Measurements from ENCODE around the gene GABBR2. TPM values are rescaled to one million over a fixed set of nuclear protein-coding genes. Genes with fewer than 3 reads are reported as not detected.
A peak's percentile ranks its signal among the peaks of the same experiment; 100 is the strongest.

The GABBR2 gene
- total and polyA plus RNA-seq, 5 experiments from 2014 or later, result not detected

DNA sequence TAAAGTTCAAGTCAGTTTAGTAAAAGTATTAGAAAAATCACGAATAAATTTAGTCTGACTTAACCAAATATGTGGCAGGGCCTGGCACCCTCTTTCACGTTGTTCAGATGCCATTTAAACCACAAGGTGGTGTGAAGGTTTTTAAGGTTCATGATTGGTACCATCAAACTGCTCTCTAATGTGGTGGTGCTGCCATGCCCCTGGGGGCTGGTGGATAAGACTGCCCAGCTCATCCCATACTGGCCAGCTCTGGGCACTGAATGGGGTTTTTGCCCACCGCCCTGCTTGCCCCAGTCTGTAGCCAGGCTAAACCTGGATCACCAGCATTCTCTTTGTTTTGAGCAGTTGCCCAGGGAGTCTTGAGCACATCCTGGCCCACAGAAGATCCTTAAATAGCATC lies 159.3 kb downstream of the GABBR2 start:
- no peak overlapping the region for H3K4me3 Mint-ChIP-seq
- H3K4me1 Mint-ChIP-seq, result no peaks in the 10 kb centered on the region

GRCh38 chr9:98547606-98548005 lies 161.1 kb downstream of the GABBR2 start:
- DNase-seq, result no peak
- H3K36me3 Mint-ChIP-seq, result no peaks in the 10 kb centered on the region
- H3K27ac Mint-ChIP-seq, result no peak overlapping the region
- H3K4me1 Mint-ChIP-seq, result peaks cover 0 to 2% (median under 1%) of the 10 kb centered on the region in 4 donors
- POLR2A ChIA-PET, result no interaction called here
- ATAC-seq, result no peak
- H3K27me3 Mint-ChIP-seq, result peaks cover 0 to 5% (median 0%) of the 10 kb centered on the region in 5 donors
- H3K9me3 Mint-ChIP-seq, result peaks cover 0 to 2% (median 0%) of the 10 kb centered on the region in 9 donors
- no peak overlapping the region for H3K4me3 Mint-ChIP-seq

More for the DNA sequence above, 159.3 kb downstream of the GABBR2 start:
- POLR2A ChIA-PET, result no interaction called here
- no peaks in the 10 kb centered on the region for H3K9me3 Mint-ChIP-seq
- peaks cover 0 to 4% (median under 1%) of the 10 kb centered on the region in 5 donors for H3K27me3 Mint-ChIP-seq
- no peak for ATAC-seq
- H3K27ac Mint-ChIP-seq, result no peak overlapping the region
- H3K36me3 Mint-ChIP-seq, result no peaks in the 10 kb centered on the region
- DNase-seq, result no peak

DNA sequence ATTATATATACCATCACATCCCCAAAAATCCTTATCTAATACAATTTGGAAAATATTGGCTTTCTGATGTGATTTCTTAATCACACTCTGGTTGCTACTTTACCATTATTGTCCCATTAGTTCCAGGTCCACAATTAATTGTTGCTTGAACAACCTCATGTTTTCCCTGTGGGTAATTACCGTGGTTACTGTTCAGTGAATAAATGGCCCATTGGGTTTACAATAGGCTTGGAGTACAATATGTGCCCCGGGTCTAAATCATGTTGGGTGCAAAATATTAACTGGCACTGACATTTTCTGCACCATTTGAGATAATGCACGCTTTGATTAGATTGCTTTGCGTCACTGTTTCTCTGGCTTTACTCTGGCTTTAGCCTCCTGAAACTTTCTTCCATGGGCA lies 163.7 kb downstream of the GABBR2 start:
- POLR2A ChIA-PET, result no interaction called here

GRCh38 chr9:98541684-98542230 lies 167.0 kb downstream of the GABBR2 start:
- peak overlapping the region in 1 of 10 donors; percentile 63 for H3K27ac Mint-ChIP-seq
- H3K4me3 Mint-ChIP-seq, result no peak overlapping the region
- peaks cover 0 to 2% (median 0%) of the 10 kb centered on the region in 9 donors for H3K9me3 Mint-ChIP-seq
- POLR2A ChIA-PET, result no interaction called here
- H3K4me1 Mint-ChIP-seq, result peaks cover 0 to 2% (median under 1%) of the 10 kb centered on the region in 4 donors
- peaks cover 0 to 6% (median 4%) of the 10 kb centered on the region in 5 donors for H3K27me3 Mint-ChIP-seq
- no peaks in the 10 kb centered on the region for H3K36me3 Mint-ChIP-seq
- DNase-seq, result no peak
- no peak for ATAC-seq

More for the DNA sequence above, 163.7 kb downstream of the GABBR2 start:
- Mint-ChIP-seq H3K4me3 (no peak overlapping the region), H3K9me3 (peaks cover 0 to 2% (median 0%) of the 10 kb centered on the region in 9 donors), H3K27ac (no peak overlapping the region), H3K4me1 (peaks cover 0 to 2% (median under 1%) of the 10 kb centered on the region in 4 donors), H3K27me3 (peaks cover 0 to 5% (median 0%) of the 10 kb centered on the region in 5 donors), H3K36me3 (no peaks in the 10 kb centered on the region)
- DNase-seq (no peak), ATAC-seq (no peak)

DNA sequence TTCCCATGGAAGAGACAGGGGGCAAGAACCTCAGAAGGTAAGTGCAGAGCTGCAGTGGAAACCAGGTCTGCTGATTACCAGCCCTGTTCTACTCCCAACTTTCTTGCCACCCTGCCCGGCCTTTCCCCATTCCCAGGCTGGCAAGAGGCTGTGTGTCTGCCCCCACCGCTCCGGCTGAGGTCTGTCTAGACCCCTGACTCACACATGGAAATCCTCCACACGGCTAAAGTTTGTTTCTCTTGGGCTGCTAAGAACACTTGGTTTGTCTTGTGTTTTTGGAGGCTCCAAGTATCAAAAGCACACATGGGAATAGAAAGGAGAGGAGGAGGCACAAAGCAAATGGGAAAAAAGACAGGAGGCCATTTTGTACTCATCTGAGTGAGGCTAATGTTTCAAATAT lies 168.3 kb downstream of the GABBR2 start:
- peaks cover 0 to 6% (median 4%) of the 10 kb centered on the region in 5 donors for H3K27me3 Mint-ChIP-seq
- no peaks in the 10 kb centered on the region for H3K36me3 Mint-ChIP-seq
- H3K27ac Mint-ChIP-seq, result no peak overlapping the region
- POLR2A ChIA-PET, result no interaction called here
- ATAC-seq (no peak), DNase-seq (no peak)
- no peak overlapping the region for H3K4me3 Mint-ChIP-seq
- H3K4me1 Mint-ChIP-seq, result peaks cover 0 to 2% (median under 1%) of the 10 kb centered on the region in 4 donors
- H3K9me3 Mint-ChIP-seq, result peaks cover 0 to 2% (median 0%) of the 10 kb centered on the region in 9 donors

DNA sequence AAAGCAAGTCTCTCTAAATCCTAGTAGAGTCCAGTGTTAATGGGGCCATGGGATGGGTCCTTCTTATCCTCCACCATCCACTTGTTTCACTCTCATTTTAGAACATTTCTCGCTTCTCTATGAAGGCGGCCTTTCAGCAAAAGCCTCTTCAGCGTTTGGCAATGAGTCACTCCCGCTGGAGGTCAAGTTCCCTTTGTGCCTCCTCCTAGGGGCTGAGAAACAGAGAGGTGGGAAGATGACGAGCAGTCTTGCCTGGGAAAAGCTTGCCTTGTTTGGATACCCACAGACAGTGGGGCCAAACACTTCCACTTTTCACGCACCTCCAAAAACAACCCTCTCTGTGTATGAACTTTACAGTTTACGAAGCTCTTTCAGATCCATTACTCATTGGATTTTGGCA lies 168.8 kb downstream of the GABBR2 start:
- Mint-ChIP-seq H3K9me3 (peaks cover 0 to 2% (median 0%) of the 10 kb centered on the region in 9 donors), H3K27ac (no peak overlapping the region), H3K27me3 (peaks cover 0 to 6% (median 4%) of the 10 kb centered on the region in 5 donors), H3K36me3 (no peaks in the 10 kb centered on the region), H3K4me3 (no peak overlapping the region), H3K4me1 (peaks cover 0 to 2% (median under 1%) of the 10 kb centered on the region in 4 donors)
- DNase-seq, result no peak
- POLR2A ChIA-PET, result no interaction called here
- no peak for ATAC-seq

DNA sequence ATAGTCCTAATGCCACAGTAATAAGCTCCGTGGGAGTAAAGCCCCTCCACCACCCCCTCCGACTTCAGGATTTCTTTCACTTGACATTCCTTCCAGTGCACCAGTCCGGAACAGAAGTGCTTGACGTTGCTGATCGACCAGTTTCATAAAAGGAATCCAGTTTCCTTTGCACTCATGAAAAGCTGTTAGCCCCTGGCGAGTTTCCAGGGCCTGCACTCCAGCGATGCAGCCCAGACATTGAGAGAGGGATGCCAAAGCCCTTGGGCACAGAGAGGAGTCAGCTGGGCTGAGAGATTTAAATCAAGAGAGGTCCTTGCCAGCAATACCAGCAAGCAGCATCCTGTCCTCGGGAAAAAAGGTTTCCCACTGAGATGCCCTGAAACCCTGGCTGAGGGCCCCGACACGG lies 170.1 kb downstream of the GABBR2 start:
- POLR2A ChIA-PET, result no interaction called here
- Mint-ChIP-seq H3K4me1 (peaks cover 0 to 2% (median under 1%) of the 10 kb centered on the region in 4 donors), H3K36me3 (no peaks in the 10 kb centered on the region), H3K4me3 (no peak overlapping the region), H3K9me3 (no peaks in the 10 kb centered on the region), H3K27me3 (peaks cover 0 to 4% (median 3%) of the 10 kb centered on the region in 5 donors), H3K27ac (peak overlapping the region in 1 of 10 donors; percentile 15)
- no peak for ATAC-seq
- DNase-seq, result no peak

DNA sequence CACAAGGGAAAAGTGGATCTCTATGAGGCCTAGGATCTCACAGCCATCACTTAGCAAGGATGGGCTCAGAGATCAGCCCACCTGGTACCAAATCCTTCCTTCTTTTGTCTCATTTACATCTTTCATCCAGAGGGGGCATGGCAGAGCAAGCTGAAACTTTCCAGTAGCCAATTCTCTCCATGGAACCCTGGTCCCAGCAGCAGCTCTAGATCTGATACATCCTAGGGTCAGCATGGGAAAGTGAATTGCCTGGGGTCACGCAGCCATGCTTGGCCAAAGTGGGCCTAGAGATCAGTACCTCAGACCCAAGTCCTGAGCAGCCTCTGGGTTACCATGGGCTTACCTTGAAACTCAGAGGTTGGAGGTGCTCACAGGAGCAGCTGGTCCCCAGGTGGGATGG lies 170.5 kb downstream of the GABBR2 start:
- Mint-ChIP-seq H3K27ac (peak overlapping the region in 1 of 10 donors; percentile 15), H3K27me3 (peaks cover 0 to 9% (median 3%) of the 10 kb centered on the region in 5 donors), H3K4me3 (no peak overlapping the region), H3K4me1 (peaks cover 0 to 2% (median under 1%) of the 10 kb centered on the region in 4 donors), H3K9me3 (no peaks in the 10 kb centered on the region), H3K36me3 (no peaks in the 10 kb centered on the region)
- ATAC-seq, result no peak
- POLR2A ChIA-PET, result no interaction called here
- DNase-seq, result no peak

GRCh38 chr9:98536542-98537173 lies 172.1 kb downstream of the GABBR2 start:
- no peak overlapping the region for H3K4me3 Mint-ChIP-seq
- ATAC-seq (no peak), DNase-seq (no peak)
- H3K27ac Mint-ChIP-seq, result no peak overlapping the region
- no peaks in the 10 kb centered on the region for H3K4me1 Mint-ChIP-seq
- H3K36me3 Mint-ChIP-seq, result no peaks in the 10 kb centered on the region
- H3K9me3 Mint-ChIP-seq, result no peaks in the 10 kb centered on the region
- POLR2A ChIA-PET, result no interaction called here
- H3K27me3 Mint-ChIP-seq, result peaks cover 0 to 13% (median 3%) of the 10 kb centered on the region in 5 donors

DNA sequence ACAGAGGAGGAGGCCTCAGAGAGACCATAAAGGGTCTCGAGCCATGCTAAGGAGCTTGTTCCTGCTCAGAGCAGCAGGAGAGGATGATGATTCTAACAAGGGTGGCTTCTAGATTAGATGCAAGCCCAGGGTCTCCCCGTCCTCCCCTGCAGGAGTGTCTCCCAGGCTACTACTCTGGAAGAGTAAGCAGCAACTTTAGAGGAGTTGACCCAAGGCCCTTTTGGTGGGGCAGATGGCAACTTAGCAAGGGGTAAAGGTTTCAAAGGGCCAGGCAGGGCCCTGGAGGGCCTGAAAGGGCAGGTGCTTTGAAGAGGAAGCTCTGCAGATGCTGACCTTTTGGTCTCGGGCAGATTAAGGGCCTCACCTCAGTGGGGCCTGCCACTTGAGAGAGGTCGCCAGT lies 174.9 kb downstream of the GABBR2 start:
- POLR2A ChIA-PET, result no interaction called here
- Mint-ChIP-seq H3K4me3 (no peak overlapping the region), H3K4me1 (peaks cover 0 to 1% (median 0%) of the 10 kb centered on the region in 4 donors), H3K27me3 (peaks cover 0 to 16% (median 10%) of the 10 kb centered on the region in 5 donors), H3K27ac (no peak overlapping the region), H3K36me3 (no peaks in the 10 kb centered on the region), H3K9me3 (no peaks in the 10 kb centered on the region)
- DNase-seq (no peak), ATAC-seq (no peak)

GRCh38 chr9:98533132-98533531 lies 175.6 kb downstream of the GABBR2 start:
- Mint-ChIP-seq H3K9me3 (no peaks in the 10 kb centered on the region), H3K4me3 (no peak overlapping the region), H3K27me3 (peaks cover 0 to 16% (median 9%) of the 10 kb centered on the region in 5 donors), H3K36me3 (no peaks in the 10 kb centered on the region), H3K4me1 (peaks cover 0 to 1% (median 0%) of the 10 kb centered on the region in 4 donors), H3K27ac (no peak overlapping the region)
- DNase-seq, result no peak
- POLR2A ChIA-PET, result no interaction called here
- no peak for ATAC-seq

DNA sequence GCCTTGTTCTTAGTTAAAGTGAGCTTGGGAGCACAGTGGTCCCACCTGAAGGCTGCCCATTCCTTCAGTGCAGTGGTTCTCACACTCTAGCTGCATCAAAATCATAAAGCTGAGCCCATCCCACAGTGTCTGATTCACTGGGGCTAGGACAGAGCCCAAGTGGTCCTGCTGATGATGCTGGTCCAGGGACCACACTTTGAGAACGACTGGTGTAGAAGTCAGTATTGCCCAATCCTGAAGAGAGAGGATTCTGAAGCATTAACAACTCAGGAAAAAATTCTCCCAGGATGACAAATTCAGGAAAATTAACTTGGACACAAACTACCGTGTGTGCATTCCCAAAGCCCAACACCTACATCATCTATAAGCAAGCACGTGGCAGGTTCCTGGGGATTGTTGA lies 176.2 kb downstream of the GABBR2 start:
- Mint-ChIP-seq H3K27ac (peak overlapping the region in 1 of 10 donors; percentile 10), H3K4me3 (no peak overlapping the region), H3K36me3 (no peaks in the 10 kb centered on the region), H3K9me3 (no peaks in the 10 kb centered on the region), H3K27me3 (peaks cover 0 to 16% (median 9%) of the 10 kb centered on the region in 5 donors), H3K4me1 (peaks cover 0 to 1% (median 0%) of the 10 kb centered on the region in 4 donors)
- ATAC-seq (no peak), DNase-seq (no peak)
- POLR2A ChIA-PET, result no interaction called here

- H3K27me3 Mint-ChIP-seq, result peaks cover 0 to 16% (median 9%) of the 10 kb centered on the region in 5 donors
- H3K36me3 Mint-ChIP-seq, result no peaks in the 10 kb centered on the region
- ATAC-seq, result no peak
- no peaks in the 10 kb centered on the region for H3K9me3 Mint-ChIP-seq
- H3K4me1 Mint-ChIP-seq, result peaks cover 0 to 1% (median 0%) of the 10 kb centered on the region in 4 donors
- POLR2A ChIA-PET, result no interaction called here
- no peak overlapping the region for H3K27ac Mint-ChIP-seq
- no peak for DNase-seq
- H3K4me3 Mint-ChIP-seq, result no peak overlapping the region
Observed at GRCh38 chr9:98532147-98532546, 176.6 kb downstream of the GABBR2 start.

Data from naive thymus-derived CD8-positive, alpha-beta T cell (primary cell).